HepG2 (cell line): Measurements from ENCODE around the gene CTSS. TPM values are rescaled to one million over a fixed set of nuclear protein-coding genes. Genes with fewer than 3 reads are reported as not detected.

ENCODE experiments used
- ATAC-seq: fragments of 200-7000 bp; cut with Tn5 transposase; 3 replicates; pipeline ENCODE4 v1.9.1; 2020; ENCODE audit warnings: mild to moderate bottlenecking, moderate library complexity
- BruUV-seq: library from RNA; stranded (reverse); fragments of 400-500 nt; replicated peaks from 2 replicates; lab custom pipeline; 2021; lab: Mats Ljungman, UMichigan
- CTCF ChIA-PET: fragments of 300-600 bp; formaldehyde crosslinking; extraction: SDS; loops from one replicate; lab custom pipeline; 2021; ENCODE audit warnings: low total read pairs, inconsistent platforms, low intra/inter-chr PET ratio; lab: Yijun Ruan, JAX
- POLR2A ChIA-PET: fragments of 350-600 bp; sonication (Branson Sonifier 250); formaldehyde crosslinking; loops from one replicate; lab custom pipeline; 2020; ENCODE audit warnings: antibody characterized with exemption, inconsistent platforms; lab: Yijun Ruan, JAX
- DNase-seq: peaks from one replicate; pipeline ENCODE4 v3.0.0-alpha.2; 2015; ENCODE audit warnings: low spot score
- FAIRE-seq: peaks from 3 replicates; lab custom pipeline; 2011; peaks lifted over from hg19 to GRCh38; lab: Jason Lieb, UNC
- H2AFZ ChIP-seq: one replicate; pipeline ENCODE4 v1.6.1; 2011; ENCODE audit warnings: low read length, inconsistent platforms
- H3K27ac ChIP-seq: fragments of 300-600 bp; 3 replicates; pipeline ENCODE4 v1.8.0; 2011; ENCODE audit warnings: mixed run types, mild to moderate bottlenecking, mixed read lengths, low read length, inconsistent platforms; ENCODE audit not compliant: insufficient read depth; ENCODE audit errors: extremely low read length
- H3K27me3 ChIP-seq, 2 experiments: fragments of 200-600 bp in 1 of 2; 2 replicates in 1 of 2; 3 replicates in 1 of 2; pipeline versions ENCODE4 v1.6.0 to v1.8.0; 2011; ENCODE audit warnings: low read length in 2 of 2, mild to moderate bottlenecking in 2 of 2, moderate library complexity in 2 of 2, inconsistent platforms in 1 of 2; ENCODE audit not compliant: insufficient read depth in 2 of 2, control insufficient read depth in 1 of 2
- H3K36me3 ChIP-seq, 2 experiments: fragments of 200-600 bp in 1 of 2; replicated peaks in 1 of 2; 2 replicates in 1 of 2; 3 replicates in 1 of 2; pipeline versions ENCODE4 v1.5.1 to v1.8.0; 2011; ENCODE audit warnings: low read length in 2 of 2, inconsistent platforms in 1 of 2; ENCODE audit not compliant: insufficient read depth in 2 of 2, control insufficient read depth in 1 of 2
- H3K4me1 ChIP-seq: 2 replicates; pipeline ENCODE4 v1.5.1; 2012; ENCODE audit warnings: low read length, inconsistent platforms; ENCODE audit not compliant: insufficient read depth
- H3K4me2 ChIP-seq: 2 replicates; pipeline ENCODE4 v1.6.0; 2011; ENCODE audit warnings: low read depth, low read length, inconsistent platforms
- H3K4me3 ChIP-seq, 3 experiments: fragments of 200-600 bp in 1 of 3; sonication (generic), shearing (Covaris generic) in 1 of 3; replicated peaks in 1 of 3; 2 replicates each; pipeline ENCODE4 v1.5.1; 2011 to 2016; ENCODE audit warnings: low read length in 3 of 3, inconsistent platforms in 2 of 3, low read depth in 2 of 3, mild to moderate bottlenecking in 2 of 3, control low read depth in 1 of 3, mixed read lengths in 1 of 3; ENCODE audit not compliant: insufficient read depth in 1 of 3
- H3K79me2 ChIP-seq: one replicate; pipeline ENCODE4 v1.6.1; 2011; ENCODE audit warnings: low read length, inconsistent platforms; ENCODE audit not compliant: insufficient read depth
- H3K9ac ChIP-seq: 2 replicates; pipeline ENCODE4 v1.6.0; 2011; ENCODE audit warnings: mild to moderate bottlenecking, low read depth, low read length, inconsistent platforms; ENCODE audit not compliant: insufficient read depth
- H3K9me3 ChIP-seq: 2 replicates; pipeline ENCODE4 v1.5.1; 2012; ENCODE audit warnings: mild to moderate bottlenecking, low read length
- H4K20me1 ChIP-seq: 2 replicates; pipeline ENCODE4 v1.6.0; 2011; ENCODE audit warnings: inconsistent platforms, mild to moderate bottlenecking, low read length, moderate library complexity; ENCODE audit not compliant: insufficient read depth
- DDIT3 ChIP-seq: sonication (generic); formaldehyde crosslinking; IDR thresholded peaks from 2 replicates; pipeline ENCODE4 v1.4.0; 2020; ENCODE audit warnings: mild to moderate bottlenecking, missing genetic modification reagents
- DNMT3B ChIP-seq: conservative IDR thresholded peaks from 2 replicates; pipeline ENCODE4 v1.6.1; 2016; ENCODE audit warnings: missing biosample characterization, control low read depth
- FOXO1 ChIP-seq: sonication (generic); formaldehyde crosslinking; IDR thresholded peaks from 2 replicates; pipeline ENCODE4 v1.4.0; 2020; ENCODE audit warnings: missing genetic modification reagents
- KLF9 ChIP-seq: IDR thresholded peaks from 2 replicates; pipeline ENCODE4 v1.6.1; 2016; ENCODE audit warnings: low read depth
- LCORL ChIP-seq, 2 experiments: fragments of 450-650 bp in 1 of 2; sonication (generic) in 1 of 2; formaldehyde crosslinking in 1 of 2; IDR thresholded peaks; 2 replicates each; pipeline versions ENCODE4 v1.5.0 to v1.6.1; 2017 to 2020; ENCODE audit warnings: antibody characterized with exemption in 1 of 2, missing genetic modification reagents in 1 of 2
- PCBP2 ChIP-seq: fragments of 200-400 bp; formaldehyde crosslinking; optimal IDR thresholded peaks from 2 replicates; pipeline ENCODE3; 2018; ENCODE audit warnings: low read length, low read depth; ENCODE audit not compliant: poor library complexity, severe bottlenecking
- SSRP1 ChIP-seq: IDR thresholded peaks from 2 replicates; pipeline ENCODE4 v1.6.1; 2016; ENCODE audit warnings: control low read depth
- ZC3H4 ChIP-seq: sonication (generic); formaldehyde crosslinking; IDR thresholded peaks from 2 replicates; pipeline ENCODE4 v1.4.0; 2020; ENCODE audit warnings: missing genetic modification reagents, borderline replicate concordance
- ZNF512B ChIP-seq: sonication (generic); formaldehyde crosslinking; IDR thresholded peaks from 2 replicates; pipeline ENCODE4 v1.5.1; 2020; ENCODE audit warnings: missing genetic modification reagents, mild to moderate bottlenecking, borderline replicate concordance
- ZNF800 ChIP-seq: sonication (generic); formaldehyde crosslinking; IDR thresholded peaks from 2 replicates; pipeline ENCODE4 v1.4.0; 2020; ENCODE audit warnings: missing genetic modification reagents
- ZSCAN30 ChIP-seq: sonication (generic); formaldehyde crosslinking; IDR thresholded peaks from 2 replicates; pipeline ENCODE4 v1.5.0; 2020; ENCODE audit warnings: mild to moderate bottlenecking, missing genetic modification reagents
- WGBS: methylation state at CpG from one replicate; pipeline ENCODE4 v1.1.6; 2017; ENCODE audit warnings: low lambda C conversion rate; 5-methylcytosine and 5-hydroxymethylcytosine counted together
- in situ Hi-C: cut with HindIII; loops from 2 replicates; pipeline ENCODE4 v1.10.0; 2017; ENCODE audit warnings: low pct_unique_long_range_greater_than_20kb; ENCODE audit not compliant: extremely low pct_ligation_motif_present
- intact Hi-C: fragments of 100-400 bp; cut with micrococcal nuclease; formaldehyde crosslinking; loops from one replicate; pipeline ENCODE4 v1.10.0; 2022; ENCODE audit not compliant: unreplicated experiment
- polyA plus RNA-seq, 8 experiments: library from polyadenylated mRNA; depleted of rRNA in 3 of 8; stranded (reverse) in 7 of 8; unstranded in 1 of 8; fragments of >200 nt; fragmentation: Illumina TruSeq in 4 of 8; extraction: Trizol in 4 of 8; gene quantifications; 2 replicates each; pipeline versions ENCODE4 v1.2.1 to v1.2.3, GENCODE V29; 2011 to 2016; ENCODE audit warnings: low read depth in 4 of 8, missing spikeins in 1 of 8, mixed read lengths in 1 of 8; ENCODE audit not compliant: insufficient read depth in 1 of 8
- total RNA-seq, 5 experiments: library from RNA; depleted of rRNA; stranded (reverse); fragments of >200 nt; fragmentation: Illumina TruSeq; extraction: Trizol; gene quantifications; 2 replicates each; pipeline ENCODE4 v1.2.3, GENCODE V29; 2016; ENCODE audit warnings: low read depth in 1 of 5

The CTSS gene
- total and polyA plus RNA-seq, 2 of the 13 experiments (the other 11 are each of a cell fraction or from before 2014, with no cell fraction given) = 0.33 to 1.0 TPM

- in situ Hi-C loops = no loop called here
- H3K4me3 ChIP-seq = peak overlapping the region; percentile 73 to 99 (median 83); a peak in 5 of 6 replicates
- TF ChIP-seq PCBP2 = no peak
- no peak for TF ChIP-seq ZC3H4
- no peak for TF ChIP-seq ZNF800 (CRISPR knock-in tag)
- TF ChIP-seq DDIT3 = no peak
- no peak for TF ChIP-seq DNMT3B (CRISPR knock-in tag)
- TF ChIP-seq ZNF512B (CRISPR knock-in tag) = no peak
- no peak for TF ChIP-seq KLF9 (CRISPR knock-in tag)
- TF ChIP-seq ZSCAN30 (CRISPR knock-in tag) = no peak
- no peak for TF ChIP-seq FOXO1 (CRISPR knock-in tag)
- no peak for TF ChIP-seq SSRP1
- no peak for TF ChIP-seq LCORL (IDR thresholded peaks at IDR 0.05)
- TF ChIP-seq LCORL (CRISPR knock-in tag; IDR thresholded peaks at IDR 0.05) = no peak
- TF ChIP-seq, all 625 proteins: peak for 0
- peak overlapping the region; percentile 74 for H3K4me2 ChIP-seq
- intact Hi-C loops = loop anchor here (2.0 to 10.0 kb wide), 3 partner anchors 71 to 134 kb away; partner anchors contain the start of gene ENSA
- ChIA-PET CTCF (no interaction called here), POLR2A (interaction anchor here (1.0 to 2.9 kb wide), 4 partner anchors 67 to 135 kb away, joined by 3 to 17 read pairs (median 12); partner anchors contain the start of genes ENSA and MCL1)
- peaks cover 10% of the 10 kb centered on the region for H3K79me2 ChIP-seq
- FAIRE-seq (no peak), ATAC-seq (no peak), DNase-seq (no peak)
- H4K20me1 ChIP-seq = no peaks in the 10 kb centered on the region
- peaks cover 2 to 24% of the 10 kb centered on the region in 2 experiments; a peak in 4 of 5 replicates for H3K36me3 ChIP-seq
- 0 out of 2 replicates have a peak, but pooled peaks cover 17% of the 10 kb centered on the region for H3K4me1 ChIP-seq
- WGBS = 0% methylated on average over 1 of the region's 1 CpG
- no peak overlapping the region for H3K27ac ChIP-seq
- H3K9me3 ChIP-seq = no peaks in the 10 kb centered on the region
- H2AFZ ChIP-seq = no peak overlapping the region
- no peaks in the 10 kb centered on the region; a peak in 2 of 5 replicates for H3K27me3 ChIP-seq
- H3K9ac ChIP-seq = peak overlapping the region; percentile 67; the same call in 1 of the 2 replicates
- BruUV-seq = TSS peak; percentile 61
Observed at GRCh38 chr1:150696162-150696561, 69.4 kb downstream of the CTSS start.
